Natural killer cell (primary cell): ENCODE measurements around the gene NUCKS1. TPM values are rescaled to one million over a fixed set of nuclear protein-coding genes. Genes with fewer than 3 reads are reported as not detected.
A peak's percentile ranks its signal among the peaks of the same experiment; 100 is the strongest.

Experiments
- ATAC-seq, 3 donors: fragments of 150-1000 bp in 2 of 3; fragments of 200-7000 bp in 1 of 3; cut with Tn5 transposase; 1 replicate in 1 of 3; 2 replicates in 2 of 3; pipeline ENCODE4 v1.10.0; 2021; ENCODE audit warnings: mild to moderate bottlenecking in 2 of 3, moderate library complexity in 2 of 3
- DNase-seq, 2 donors: peaks; one replicate each; pipeline versions ENCODE4 v3.0.0 to v3.0.0-alpha.2; 2013 to 2021; ENCODE audit warnings: mixed read lengths in 1 of 2
- H3K27ac ChIP-seq: one replicate; pipeline ENCODE4 v1.5.1; 2013; ENCODE audit warnings: mild to moderate bottlenecking, low read length
- H3K27me3 ChIP-seq: one replicate; pipeline ENCODE4 v1.6.1; 2013; ENCODE audit warnings: low read length; ENCODE audit not compliant: control insufficient read depth, insufficient read depth
- H3K36me3 ChIP-seq: one replicate; pipeline ENCODE4 v1.6.1; 2013; ENCODE audit warnings: low read length; ENCODE audit not compliant: control insufficient read depth, insufficient read depth
- H3K4me1 ChIP-seq: one replicate; pipeline ENCODE4 v1.6.1; 2013; ENCODE audit warnings: low read length; ENCODE audit not compliant: control insufficient read depth, insufficient read depth
- H3K4me3 ChIP-seq: one replicate; pipeline ENCODE4 v1.5.1; 2013; ENCODE audit warnings: low read length
- H3K9me3 ChIP-seq: one replicate; pipeline ENCODE4 v1.6.1; 2013; ENCODE audit warnings: low read length; ENCODE audit not compliant: control insufficient read depth, insufficient read depth
- H3K27ac Mint-ChIP-seq, 2 donors: one replicate each; pipeline ENCODE4 v1.8.0; 2022; ENCODE audit warnings: mild to moderate bottlenecking in 2 of 2, mixed read lengths in 2 of 2, moderate library complexity in 1 of 2
- H3K27me3 Mint-ChIP-seq, 2 donors: one replicate each; pipeline ENCODE4 v1.8.0; 2022; ENCODE audit warnings: low read depth in 2 of 2, mixed read lengths in 2 of 2
- H3K36me3 Mint-ChIP-seq: one replicate; pipeline ENCODE4 v1.8.0; 2022; ENCODE audit warnings: mixed read lengths
- H3K4me1 Mint-ChIP-seq, 2 donors: one replicate each; pipeline ENCODE4 v1.8.0; 2022; ENCODE audit warnings: mixed read lengths in 2 of 2
- H3K4me3 Mint-ChIP-seq: one replicate; pipeline ENCODE4 v1.8.0; 2022; ENCODE audit warnings: mild to moderate bottlenecking, moderate library complexity, mixed read lengths
- H3K9me3 Mint-ChIP-seq, 2 donors: one replicate each; pipeline ENCODE4 v1.8.0; 2022; ENCODE audit warnings: mixed read lengths in 2 of 2
- WGBS: methylation state at CpG from one replicate; pipeline ENCODE4 v1.1.7; 2013; ENCODE audit warnings: missing lambda C conversion rate; ENCODE audit not compliant: insufficient coverage; 5-methylcytosine and 5-hydroxymethylcytosine counted together
- intact Hi-C: fragments of 100-400 bp; cut with micrococcal nuclease; formaldehyde crosslinking; loops from one replicate; pipeline ENCODE4 v1.14.2; 2022
- total RNA-seq, 4 donors: library from RNA; stranded (reverse); fragments of 120-200 nt in 1 of 4; gene quantifications; one replicate each; pipeline versions ENCODE4 v1.2.3 to v1.2.4, GENCODE V29; 2013 to 2022
- TF ChIP-seq, protein P1 (sequence below): fragments of 200-600 bp; IDR thresholded peaks from one replicate; pipeline ENCODE4 v1.8.0; 2022; ENCODE audit warnings: antibody characterized with exemption

Gene NUCKS1
- total RNA-seq, 3 donors from 2014 or later (not counting 1 experiment from before 2014, with no cell fraction given): 89.2 to 113 (median 103) TPM

DNA sequence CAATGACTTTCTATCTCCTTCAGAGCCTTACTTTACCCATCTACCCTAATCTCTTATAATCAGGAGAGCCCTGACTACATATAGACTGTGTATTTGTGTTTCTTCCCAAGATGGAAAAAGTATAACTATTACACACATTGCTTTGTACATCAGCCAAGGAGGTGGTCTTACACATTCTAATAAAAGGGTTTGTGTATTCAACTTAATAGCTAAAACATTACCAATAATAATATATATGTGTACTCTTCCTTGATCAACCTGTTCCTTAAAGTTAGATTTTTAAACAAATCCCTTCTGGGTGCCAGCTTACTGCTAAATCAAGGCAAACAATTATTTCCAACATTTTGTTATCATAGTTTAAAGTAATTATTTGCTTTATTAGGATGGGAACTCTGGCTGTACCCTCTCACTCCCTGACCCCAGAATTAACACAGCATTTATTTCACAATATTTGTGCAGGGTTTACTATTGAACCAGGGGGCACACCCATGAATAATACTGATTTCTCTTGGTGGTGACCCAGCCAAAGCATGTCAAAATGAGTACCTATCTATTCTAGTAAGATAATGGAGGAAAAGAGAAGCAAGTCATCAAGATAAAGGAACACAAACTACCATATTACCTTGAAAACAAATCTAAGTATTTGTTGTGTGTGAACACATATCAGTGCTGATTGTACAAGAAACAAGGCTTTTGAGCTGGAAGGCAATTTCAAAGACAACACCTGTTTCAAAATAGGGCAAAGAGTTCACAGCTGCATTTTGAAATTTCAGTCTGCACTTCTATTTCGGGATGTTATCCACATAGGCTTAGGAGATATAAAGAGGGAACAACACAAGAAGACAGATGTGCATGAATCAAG, 39.5 kb downstream of the NUCKS1 start:
- Mint-ChIP-seq H3K4me1 (peaks cover 6 to 15% of the 10 kb centered on the region in 2 donors), H3K27me3 (no peaks in the 10 kb centered on the region), H3K27ac (peak overlapping the region in 1 of 2 donors; percentile 80), H3K9me3 (no peaks in the 10 kb centered on the region), H3K36me3 (peaks cover 5% of the 10 kb centered on the region), H3K4me3 (no peak overlapping the region)
- Histone ChIP-seq H3K27me3 (no peaks in the 10 kb centered on the region), H3K9me3 (no peaks in the 10 kb centered on the region), H3K36me3 (peaks cover 3% of the 10 kb centered on the region), H3K4me3 (no peak overlapping the region), H3K4me1 (no peaks in the 10 kb centered on the region), H3K27ac (no peak overlapping the region)
- DNase-seq (no peak), ATAC-seq (no peak)
- WGBS: no CpG with 5 or more reads among the region's 1 CpG
- intact Hi-C loops: loop anchor here (1.0 kb wide), 2 partner anchors 51 to 118 kb away; no protein-coding TSS in a partner anchor
- TF ChIP-seq, protein P1, sequence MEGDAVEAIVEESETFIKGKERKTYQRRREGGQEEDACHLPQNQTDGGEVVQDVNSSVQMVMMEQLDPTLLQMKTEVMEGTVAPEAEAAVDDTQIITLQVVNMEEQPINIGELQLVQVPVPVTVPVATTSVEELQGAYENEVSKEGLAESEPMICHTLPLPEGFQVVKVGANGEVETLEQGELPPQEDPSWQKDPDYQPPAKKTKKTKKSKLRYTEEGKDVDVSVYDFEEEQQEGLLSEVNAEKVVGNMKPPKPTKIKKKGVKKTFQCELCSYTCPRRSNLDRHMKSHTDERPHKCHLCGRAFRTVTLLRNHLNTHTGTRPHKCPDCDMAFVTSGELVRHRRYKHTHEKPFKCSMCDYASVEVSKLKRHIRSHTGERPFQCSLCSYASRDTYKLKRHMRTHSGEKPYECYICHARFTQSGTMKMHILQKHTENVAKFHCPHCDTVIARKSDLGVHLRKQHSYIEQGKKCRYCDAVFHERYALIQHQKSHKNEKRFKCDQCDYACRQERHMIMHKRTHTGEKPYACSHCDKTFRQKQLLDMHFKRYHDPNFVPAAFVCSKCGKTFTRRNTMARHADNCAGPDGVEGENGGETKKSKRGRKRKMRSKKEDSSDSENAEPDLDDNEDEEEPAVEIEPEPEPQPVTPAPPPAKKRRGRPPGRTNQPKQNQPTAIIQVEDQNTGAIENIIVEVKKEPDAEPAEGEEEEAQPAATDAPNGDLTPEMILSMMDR: no peak

DNA sequence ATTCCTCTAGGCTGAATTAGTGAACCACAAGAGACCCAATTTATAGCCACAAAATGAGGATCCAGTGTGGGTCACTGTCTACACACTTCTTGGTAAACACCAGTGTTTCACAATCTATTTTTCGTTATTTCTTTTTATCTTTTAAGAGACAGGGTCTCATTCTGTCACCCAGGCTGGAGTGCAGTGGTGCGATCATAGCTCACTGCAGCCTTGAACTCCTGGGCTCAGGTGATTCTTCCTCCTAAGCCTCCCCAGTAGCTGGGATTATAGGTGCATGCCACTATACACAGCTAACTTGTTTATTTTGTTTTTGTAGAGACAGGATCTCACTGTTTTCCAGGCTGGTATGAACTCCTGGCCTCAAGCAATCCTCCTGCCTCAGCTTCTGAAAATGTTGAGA, 40.3 kb downstream of the NUCKS1 start:
- Mint-ChIP-seq H3K4me3 (no peak overlapping the region), H3K9me3 (no peaks in the 10 kb centered on the region), H3K27me3 (no peaks in the 10 kb centered on the region), H3K27ac (no peak overlapping the region), H3K4me1 (peaks cover 6 to 9% of the 10 kb centered on the region in 2 donors), H3K36me3 (no peaks in the 10 kb centered on the region)
- no peaks in the 10 kb centered on the region for H3K36me3 ChIP-seq
- H3K4me3 ChIP-seq: no peak overlapping the region
- H3K9me3 ChIP-seq: no peaks in the 10 kb centered on the region
- no peak for ATAC-seq
- H3K4me1 ChIP-seq: no peaks in the 10 kb centered on the region
- WGBS: 93% methylated on average over 2 of the region's 2 CpGs
- intact Hi-C loops: no loop called here
- H3K27ac ChIP-seq: no peak overlapping the region
- no peak for DNase-seq
- no peaks in the 10 kb centered on the region for H3K27me3 ChIP-seq
- TF ChIP-seq, protein P1: no peak

DNA sequence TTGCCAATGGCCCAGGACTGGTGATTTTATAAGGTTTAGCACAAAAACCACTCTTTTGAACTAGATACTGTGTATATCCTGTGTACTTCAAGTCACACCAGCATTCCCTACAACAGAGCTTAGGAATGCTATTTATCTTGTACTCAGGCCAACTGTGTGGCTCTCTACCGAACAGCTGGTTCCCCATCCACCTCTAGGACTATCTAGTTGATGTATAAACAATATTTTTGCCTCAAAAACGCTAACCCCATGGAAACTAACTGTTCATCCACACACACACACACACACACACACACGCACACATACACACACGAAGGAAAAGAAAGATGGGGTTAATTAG, 41.0 kb downstream of the NUCKS1 start:
- no peaks in the 10 kb centered on the region for H3K9me3 Mint-ChIP-seq
- ATAC-seq: no peak
- WGBS: 100% methylated on average over 2 of the region's 4 CpGs

More for the DNA sequence above, 41.0 kb downstream of the NUCKS1 start:
- no peaks in the 10 kb centered on the region for H3K4me1 ChIP-seq
- H3K27ac Mint-ChIP-seq: peak overlapping the region in 1 of 2 donors; percentile 54
- H3K27me3 Mint-ChIP-seq: no peaks in the 10 kb centered on the region
- H3K36me3 ChIP-seq: no peaks in the 10 kb centered on the region
- H3K36me3 Mint-ChIP-seq: no peaks in the 10 kb centered on the region
- H3K27me3 ChIP-seq: no peaks in the 10 kb centered on the region
- peaks cover 6 to 9% of the 10 kb centered on the region in 2 donors for H3K4me1 Mint-ChIP-seq
- no peaks in the 10 kb centered on the region for H3K9me3 ChIP-seq
- no peak for DNase-seq
- H3K4me3 ChIP-seq: no peak overlapping the region
- TF ChIP-seq, protein P1: no peak
- intact Hi-C loops: no loop called here
- no peak overlapping the region for H3K4me3 Mint-ChIP-seq
- H3K27ac ChIP-seq: no peak overlapping the region
